Testis (tissue), 2 donors: ENCODE data around the gene R3HDM2.

Experiments used
- POLR2A ChIP-seq: fragments of 450-650 bp; IDR thresholded peaks from one replicate; pipeline ENCODE4 v1.6.1; 2017; ENCODE audit warnings: antibody characterized with exemption, mild to moderate bottlenecking, moderate library complexity
- TF ChIP-seq, protein P1 (sequence below), 3 experiments: fragments of 450-650 bp in 2 of 3; fragments of 200-600 bp in 1 of 3; sonication (generic) in 1 of 3; IDR thresholded peaks; one replicate each; pipeline ENCODE4 v1.5.1; 2016 to 2019; ENCODE audit warnings: antibody characterized with exemption in 3 of 3, mild to moderate bottlenecking in 2 of 3, moderate library complexity in 1 of 3

DNA sequence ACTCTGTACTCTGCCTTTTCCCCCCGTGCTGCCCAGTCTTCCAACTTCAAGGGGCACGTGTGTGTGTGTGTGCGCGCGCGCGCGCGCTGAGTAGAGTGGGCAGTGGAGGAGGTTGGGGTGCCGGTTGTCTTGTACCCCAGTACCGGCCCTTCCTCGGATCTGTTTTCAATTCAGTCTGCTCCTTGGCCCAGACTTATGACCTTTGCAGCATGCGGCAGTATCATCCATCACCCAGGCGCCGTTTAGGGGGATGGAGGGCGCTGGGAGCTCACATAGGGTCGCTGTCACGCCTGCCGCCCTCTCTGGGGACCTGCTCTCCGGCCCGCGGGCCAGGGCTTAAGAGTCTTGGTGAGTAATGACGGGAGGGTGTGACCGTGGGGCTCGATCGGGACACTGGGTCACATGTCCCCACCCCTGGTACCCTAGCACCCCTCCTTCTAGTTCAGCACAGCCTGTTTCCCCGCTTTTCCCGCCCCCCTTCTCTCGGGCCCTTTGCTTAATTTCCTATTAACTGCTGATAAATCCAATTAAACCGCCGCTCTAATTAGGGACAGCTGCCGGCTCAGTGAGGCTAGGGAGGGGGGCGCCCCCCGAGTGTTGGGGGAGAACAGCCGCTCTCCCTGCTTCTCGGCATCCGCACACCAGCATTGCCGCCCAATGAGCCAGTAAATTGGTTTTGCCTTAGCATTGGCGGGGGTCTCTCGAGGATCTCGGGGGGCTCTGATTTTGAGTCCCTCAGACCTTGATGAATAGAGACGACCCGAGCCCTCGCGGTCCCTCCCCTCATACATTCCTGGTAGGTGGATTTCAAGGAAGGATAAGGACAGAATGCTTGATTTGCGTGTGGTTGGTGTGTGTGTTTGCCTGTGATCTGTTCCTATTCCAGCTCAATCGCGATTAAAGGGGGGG, 189.2 kb downstream of the R3HDM2 start:
- TF ChIP-seq, protein P1, sequence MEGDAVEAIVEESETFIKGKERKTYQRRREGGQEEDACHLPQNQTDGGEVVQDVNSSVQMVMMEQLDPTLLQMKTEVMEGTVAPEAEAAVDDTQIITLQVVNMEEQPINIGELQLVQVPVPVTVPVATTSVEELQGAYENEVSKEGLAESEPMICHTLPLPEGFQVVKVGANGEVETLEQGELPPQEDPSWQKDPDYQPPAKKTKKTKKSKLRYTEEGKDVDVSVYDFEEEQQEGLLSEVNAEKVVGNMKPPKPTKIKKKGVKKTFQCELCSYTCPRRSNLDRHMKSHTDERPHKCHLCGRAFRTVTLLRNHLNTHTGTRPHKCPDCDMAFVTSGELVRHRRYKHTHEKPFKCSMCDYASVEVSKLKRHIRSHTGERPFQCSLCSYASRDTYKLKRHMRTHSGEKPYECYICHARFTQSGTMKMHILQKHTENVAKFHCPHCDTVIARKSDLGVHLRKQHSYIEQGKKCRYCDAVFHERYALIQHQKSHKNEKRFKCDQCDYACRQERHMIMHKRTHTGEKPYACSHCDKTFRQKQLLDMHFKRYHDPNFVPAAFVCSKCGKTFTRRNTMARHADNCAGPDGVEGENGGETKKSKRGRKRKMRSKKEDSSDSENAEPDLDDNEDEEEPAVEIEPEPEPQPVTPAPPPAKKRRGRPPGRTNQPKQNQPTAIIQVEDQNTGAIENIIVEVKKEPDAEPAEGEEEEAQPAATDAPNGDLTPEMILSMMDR (IDR thresholded peaks at IDR 0.05), result no peak
- no peak for TF ChIP-seq POLR2A
